Esophagus squamous epithelium (tissue), 4 donors: Measurements from ENCODE around the gene KRT13.

Source experiments
- POLR2A ChIP-seq, 4 donors: fragments of 450-650 bp; IDR thresholded peaks; one replicate each; pipeline ENCODE4 v1.6.1; 2017; ENCODE audit warnings: antibody characterized with exemption in 4 of 4, mild to moderate bottlenecking in 4 of 4, moderate library complexity in 3 of 4
- TF ChIP-seq, protein P1 (sequence below), 6 experiments: fragments of 450-650 bp in 4 of 6; fragments of 200-600 bp in 2 of 6; sonication (generic) in 2 of 6; IDR thresholded peaks; one replicate each; pipeline ENCODE4 v1.5.1; 2016 to 2019; ENCODE audit warnings: antibody characterized with exemption in 6 of 6, mild to moderate bottlenecking in 4 of 6, moderate library complexity in 4 of 6

- no peak for TF ChIP-seq POLR2A (IDR thresholded peaks at IDR 0.05)
- TF ChIP-seq, protein P1, sequence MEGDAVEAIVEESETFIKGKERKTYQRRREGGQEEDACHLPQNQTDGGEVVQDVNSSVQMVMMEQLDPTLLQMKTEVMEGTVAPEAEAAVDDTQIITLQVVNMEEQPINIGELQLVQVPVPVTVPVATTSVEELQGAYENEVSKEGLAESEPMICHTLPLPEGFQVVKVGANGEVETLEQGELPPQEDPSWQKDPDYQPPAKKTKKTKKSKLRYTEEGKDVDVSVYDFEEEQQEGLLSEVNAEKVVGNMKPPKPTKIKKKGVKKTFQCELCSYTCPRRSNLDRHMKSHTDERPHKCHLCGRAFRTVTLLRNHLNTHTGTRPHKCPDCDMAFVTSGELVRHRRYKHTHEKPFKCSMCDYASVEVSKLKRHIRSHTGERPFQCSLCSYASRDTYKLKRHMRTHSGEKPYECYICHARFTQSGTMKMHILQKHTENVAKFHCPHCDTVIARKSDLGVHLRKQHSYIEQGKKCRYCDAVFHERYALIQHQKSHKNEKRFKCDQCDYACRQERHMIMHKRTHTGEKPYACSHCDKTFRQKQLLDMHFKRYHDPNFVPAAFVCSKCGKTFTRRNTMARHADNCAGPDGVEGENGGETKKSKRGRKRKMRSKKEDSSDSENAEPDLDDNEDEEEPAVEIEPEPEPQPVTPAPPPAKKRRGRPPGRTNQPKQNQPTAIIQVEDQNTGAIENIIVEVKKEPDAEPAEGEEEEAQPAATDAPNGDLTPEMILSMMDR (IDR thresholded peaks at IDR 0.05): no peak
Measured at GRCh38 chr17:41531993-41532392, 26.6 kb upstream of the KRT13 start.
